ENCODE measurements around the gene SMC1A.

SMC1A gene

DNA sequence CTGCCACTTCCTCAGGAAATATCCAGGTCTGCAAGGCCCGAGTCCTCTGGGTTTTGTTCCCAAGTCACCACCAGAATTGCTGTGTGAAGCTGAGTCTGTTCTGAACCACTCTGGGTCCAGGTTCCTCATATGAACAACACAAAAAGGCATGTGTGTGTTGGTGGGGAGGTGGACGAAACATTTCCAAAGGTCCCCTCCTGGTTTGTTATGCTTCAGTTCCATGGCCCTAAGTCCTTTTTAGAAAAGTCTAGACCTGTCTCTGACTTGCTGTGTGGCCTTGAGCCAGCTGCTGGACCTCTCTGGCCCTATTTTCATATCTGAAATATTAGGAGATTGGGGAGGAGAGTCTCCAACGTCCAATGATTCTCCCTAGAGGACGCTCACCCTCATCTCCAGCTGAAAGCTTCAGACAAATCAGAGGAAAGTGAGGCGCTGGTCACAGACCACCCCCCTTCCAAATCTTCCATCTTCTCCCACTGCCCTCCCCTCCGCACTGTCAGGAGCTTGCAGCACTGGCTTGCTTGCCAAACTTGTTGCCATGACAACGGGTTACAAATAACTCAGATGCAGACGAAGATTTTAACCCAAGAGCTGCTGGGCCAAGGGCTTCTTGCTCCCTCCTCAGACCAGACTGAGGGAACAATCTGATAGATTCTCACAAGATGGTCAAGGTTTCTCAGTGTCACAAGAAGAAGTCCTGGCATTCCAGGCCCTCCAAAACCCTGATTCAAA lies 64.5 kb downstream of the SMC1A start:
- DNase-seq (ENCODE audit: low read depth, low spot score) = no peak
- no peak overlapping the region for H3K4me3 ChIP-seq (ENCODE audit: low read length)

DNA sequence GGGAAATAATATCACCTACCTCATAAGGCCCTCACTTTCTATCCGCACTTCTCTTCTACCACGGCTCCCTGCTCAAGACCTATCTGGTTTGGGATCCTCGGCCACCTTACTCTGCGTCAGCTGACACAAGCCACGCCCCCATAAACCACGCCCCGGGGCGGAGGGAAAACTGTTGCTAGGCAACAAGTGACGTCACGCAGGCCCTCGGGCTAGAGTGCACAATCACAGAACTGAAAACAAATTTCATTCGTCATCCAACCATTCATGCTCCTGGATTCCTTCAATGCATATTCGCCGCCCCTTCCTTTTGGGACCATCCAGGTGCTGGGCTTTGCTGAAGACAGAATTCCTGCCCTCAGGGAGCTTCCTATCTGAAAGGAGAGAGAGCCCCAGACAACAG lies 66.3 kb downstream of the SMC1A start:
- H3K4me3 ChIP-seq (ENCODE audit: low read length) = no peak overlapping the region
- DNase-seq (ENCODE audit: low read depth, low spot score) = no peak

DNA sequence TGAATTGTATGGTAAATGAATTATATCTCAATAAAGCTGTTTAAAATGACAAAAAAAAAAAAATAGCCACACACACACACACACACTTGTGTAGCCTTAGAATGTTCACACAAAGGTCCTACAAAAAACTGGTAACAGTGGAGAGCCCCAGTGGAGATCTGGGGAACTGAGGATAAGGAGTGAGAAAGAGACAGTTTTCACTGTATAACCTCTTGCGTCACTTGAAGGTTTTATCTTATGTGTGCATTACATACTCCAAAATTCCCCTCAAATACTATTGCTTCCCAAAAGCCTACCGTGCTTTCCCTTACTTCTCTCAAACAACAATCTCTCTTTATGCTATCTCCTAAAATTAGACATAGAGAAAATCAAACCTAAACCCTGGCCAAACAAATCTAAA lies 67.8 kb downstream of the SMC1A start:
- no peak for DNase-seq (ENCODE audit: low read depth, low spot score)
- H3K4me3 ChIP-seq (ENCODE audit: low read length) = no peak overlapping the region

DNA sequence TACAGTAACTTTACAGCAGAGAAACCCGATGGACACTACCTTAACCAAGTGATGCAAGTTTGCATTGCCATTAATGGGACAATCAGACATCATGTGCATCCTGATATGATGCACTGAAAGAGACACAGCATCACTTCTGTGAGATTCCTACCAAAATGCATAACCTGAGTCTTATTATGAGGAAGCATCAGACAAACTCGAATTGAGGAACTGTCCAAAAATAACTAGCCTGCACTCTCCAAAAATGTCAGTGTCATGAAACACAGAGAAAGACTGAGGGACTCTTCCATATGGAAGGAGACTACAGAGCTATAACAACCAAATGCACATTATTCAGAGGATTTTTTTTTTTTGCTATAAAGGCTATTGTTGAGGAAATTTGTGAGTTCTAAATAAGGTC lies 74.5 kb downstream of the SMC1A start:
- no peak for DNase-seq (ENCODE audit: low read depth, low spot score)
- no peak overlapping the region for H3K4me3 ChIP-seq (ENCODE audit: low read length)

- H3K4me3 ChIP-seq (ENCODE audit: low read length) = no peak overlapping the region
- no peak for DNase-seq (ENCODE audit: low read depth, low spot score)
Observed at GRCh38 chrX:53340852-53341645, 81.4 kb downstream of the SMC1A start.

GRCh38 chrX:53337101-53337500 lies 85.4 kb downstream of the SMC1A start:
- no peak for DNase-seq (ENCODE audit: low read depth, low spot score)
- H3K4me3 ChIP-seq (ENCODE audit: low read length) = no peak overlapping the region

- no peak overlapping the region for H3K4me3 ChIP-seq (ENCODE audit: low read length)
- no peak for DNase-seq (ENCODE audit: low read depth, low spot score)
Observed at GRCh38 chrX:53333853-53334252, 88.6 kb downstream of the SMC1A start.

- DNase-seq (ENCODE audit: low read depth, low spot score) = no peak
Observed at GRCh38 chrX:53332204-53332603, 90.2 kb downstream of the SMC1A start.

GRCh38 chrX:53330331-53330730 lies 92.1 kb downstream of the SMC1A start:
- no peak overlapping the region for H3K4me3 ChIP-seq (ENCODE audit: low read length)
- no peak for DNase-seq (ENCODE audit: low read depth, low spot score)

More at GRCh38 chrX:53332204-53332603, 90.2 kb downstream of the SMC1A start:
- no peak overlapping the region for H3K4me3 ChIP-seq (ENCODE audit: low read length)

DNA sequence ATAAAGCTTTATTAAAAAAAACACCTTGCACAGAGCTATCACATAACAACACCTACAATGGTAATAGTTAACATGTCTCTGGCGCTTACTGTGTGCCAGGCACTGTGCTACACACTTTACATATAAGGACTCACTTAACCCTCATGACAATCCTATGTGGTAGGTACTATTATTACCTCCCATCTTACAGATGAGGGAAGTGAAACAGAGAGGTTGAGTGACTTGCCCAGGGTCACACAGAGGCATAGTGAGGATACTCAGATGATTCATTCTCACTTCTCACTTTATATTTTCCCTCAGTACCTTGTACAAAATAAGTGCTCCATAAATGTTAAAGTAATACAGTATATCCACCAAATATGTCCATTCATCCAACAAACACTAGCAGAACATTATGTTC lies 97.7 kb downstream of the SMC1A start:
- no peak for DNase-seq (ENCODE audit: low read depth, low spot score)

More for the DNA sequence above, 97.7 kb downstream of the SMC1A start:
- H3K4me3 ChIP-seq (ENCODE audit: low read length) = no peak overlapping the region

All from Jurkat, Clone E6-1 (cell line).